ENCODE measurements around the gene DRD4.
"Not testable (repeated sequence)": the region's sequence is repeated elsewhere in the genome, so short reads cannot be mapped to it uniquely, and the experiment has no call there.

DRD4 gene

DNA sequence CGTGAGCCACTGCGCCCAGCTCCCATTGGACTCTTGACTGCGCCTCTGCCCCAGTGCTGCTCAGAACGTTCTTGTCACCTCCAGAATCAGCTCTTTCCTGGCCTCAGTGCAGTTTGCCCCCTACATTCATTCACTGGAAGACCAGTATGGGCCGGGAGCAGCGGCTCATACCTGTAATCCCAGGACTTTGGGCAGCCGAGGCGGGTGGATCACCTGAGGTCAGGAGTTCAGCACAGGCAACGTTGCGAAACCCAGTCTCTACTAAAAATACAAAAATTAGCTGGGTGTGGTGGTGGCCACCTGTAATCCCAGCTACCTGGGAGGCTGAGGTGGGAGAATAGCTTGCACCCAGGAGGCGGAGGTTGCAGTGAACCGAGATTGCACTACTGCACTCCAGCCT, 17.4 kb downstream of the DRD4 start:
- H3K4me1 ChIP-seq (ENCODE audit: insufficient read depth, low read length); H3K27me3 ChIP-seq (ENCODE audit: control insufficient read depth in 1 of 2, insufficient read depth in 2 of 2, low read length in 2 of 2); H3K27ac ChIP-seq (ENCODE audit: low read depth, low read length); H3K4me3 ChIP-seq (ENCODE audit: low read depth in 1 of 2, low read length in 2 of 2); H3K9me3 ChIP-seq (ENCODE audit: low read length); H3K36me3 ChIP-seq (ENCODE audit: insufficient read depth, low read length); H3K9ac ChIP-seq (ENCODE audit: low read length): not testable (repeated sequence)

DNA sequence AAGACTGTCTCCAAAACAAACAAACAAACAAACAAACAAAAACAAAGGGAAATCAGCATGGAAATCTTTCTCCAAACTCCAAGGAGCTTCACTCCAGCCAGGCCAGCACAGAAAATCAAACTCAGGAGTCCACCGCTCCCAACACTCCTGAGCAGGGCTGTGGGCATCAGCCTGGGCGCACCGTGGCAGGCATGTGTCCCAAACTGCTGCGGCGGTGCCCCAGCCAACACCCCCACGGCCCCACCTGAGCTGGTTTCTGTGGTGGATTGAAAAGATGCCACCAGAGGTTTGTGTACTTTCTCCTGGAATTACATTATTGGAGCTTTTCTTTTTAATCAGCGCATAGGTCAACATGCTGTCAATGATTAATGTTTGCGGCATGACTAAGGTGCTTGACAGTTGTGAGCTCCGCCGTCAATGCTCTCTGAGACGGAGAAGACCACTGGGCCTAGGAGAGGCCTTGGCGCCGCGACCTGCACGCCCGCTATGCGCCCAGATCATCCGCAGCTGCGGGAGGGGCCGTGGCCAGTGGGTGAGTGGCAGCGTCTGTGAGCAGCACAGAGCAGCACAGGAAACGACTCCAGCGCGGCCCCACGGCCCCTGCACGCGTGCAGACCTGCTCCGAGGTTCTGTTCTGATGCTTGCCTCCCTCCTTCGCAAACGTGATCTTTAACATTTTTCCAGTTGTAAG, 18.1 kb downstream of the DRD4 start:
- Histone ChIP-seq H3K27me3 (ENCODE audit: control insufficient read depth in 1 of 2, insufficient read depth in 2 of 2, low read length in 2 of 2) (no peaks in the 10 kb centered on the region), H3K9ac (ENCODE audit: low read length) (no peak overlapping the region), H3K4me3 (ENCODE audit: low read depth in 1 of 2, low read length in 2 of 2) (no peak overlapping the region), H3K4me1 (ENCODE audit: insufficient read depth, low read length) (no peaks in the 10 kb centered on the region), H3K9me3 (ENCODE audit: low read length) (no peaks in the 10 kb centered on the region), H3K27ac (ENCODE audit: low read depth, low read length) (no peak overlapping the region), H3K36me3 (ENCODE audit: insufficient read depth, low read length) (no peaks in the 10 kb centered on the region)

- H3K9me3 ChIP-seq (ENCODE audit: low read length): no peaks in the 10 kb centered on the region
- no peaks in the 10 kb centered on the region for H3K27me3 ChIP-seq (ENCODE audit: control insufficient read depth in 1 of 2, insufficient read depth in 2 of 2, low read length in 2 of 2)
- H3K9ac ChIP-seq (ENCODE audit: low read length): no peak overlapping the region
- H3K4me1 ChIP-seq (ENCODE audit: insufficient read depth, low read length): no peaks in the 10 kb centered on the region
- no peak overlapping the region for H3K4me3 ChIP-seq (ENCODE audit: low read depth in 1 of 2, low read length in 2 of 2)
- no peak overlapping the region for H3K27ac ChIP-seq (ENCODE audit: low read depth, low read length)
- no peaks in the 10 kb centered on the region for H3K36me3 ChIP-seq (ENCODE audit: insufficient read depth, low read length)
These were observed 19.4 kb downstream of the DRD4 start for GRCh38 chr11:656426-656825.

DNA sequence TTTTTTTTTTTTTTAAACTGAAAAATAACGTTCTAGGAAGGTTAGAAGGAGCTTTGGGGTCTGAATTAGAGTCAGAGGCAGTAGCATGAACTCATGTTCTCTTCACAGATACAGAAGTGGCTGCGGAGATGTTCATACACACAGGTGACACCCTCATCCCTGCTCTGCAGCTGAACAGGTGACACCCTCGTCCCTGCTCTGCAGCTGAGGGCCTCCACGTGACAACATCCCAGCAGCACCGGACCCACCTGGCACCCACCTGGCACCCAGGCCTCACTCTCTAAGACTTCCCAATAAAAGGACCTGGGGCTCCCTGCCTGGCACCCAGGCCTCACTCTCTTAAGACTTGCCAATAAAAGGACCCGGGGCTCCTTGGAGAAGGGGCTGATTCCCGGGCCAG, 19.8 kb downstream of the DRD4 start:
- Histone ChIP-seq H3K4me3 (ENCODE audit: low read depth in 1 of 2, low read length in 2 of 2) (no peak overlapping the region), H3K27ac (ENCODE audit: low read depth, low read length) (no peak overlapping the region), H3K9me3 (ENCODE audit: low read length) (no peaks in the 10 kb centered on the region), H3K36me3 (ENCODE audit: insufficient read depth, low read length) (no peaks in the 10 kb centered on the region), H3K9ac (ENCODE audit: low read length) (no peak overlapping the region), H3K27me3 (ENCODE audit: control insufficient read depth in 1 of 2, insufficient read depth in 2 of 2, low read length in 2 of 2) (no peaks in the 10 kb centered on the region), H3K4me1 (ENCODE audit: insufficient read depth, low read length) (no peaks in the 10 kb centered on the region)

GRCh38 chr11:657691-658126, 20.6 kb downstream of the DRD4 start:
- Histone ChIP-seq H3K9me3 (ENCODE audit: low read length) (no peaks in the 10 kb centered on the region), H3K9ac (ENCODE audit: low read length) (no peak overlapping the region), H3K4me3 (ENCODE audit: low read depth in 1 of 2, low read length in 2 of 2) (no peak overlapping the region), H3K27ac (ENCODE audit: low read depth, low read length) (no peak overlapping the region), H3K27me3 (ENCODE audit: control insufficient read depth in 1 of 2, insufficient read depth in 2 of 2, low read length in 2 of 2) (no peaks in the 10 kb centered on the region), H3K36me3 (ENCODE audit: insufficient read depth, low read length) (no peaks in the 10 kb centered on the region), H3K4me1 (ENCODE audit: insufficient read depth, low read length) (peaks cover 2% of the 10 kb centered on the region)

DNA sequence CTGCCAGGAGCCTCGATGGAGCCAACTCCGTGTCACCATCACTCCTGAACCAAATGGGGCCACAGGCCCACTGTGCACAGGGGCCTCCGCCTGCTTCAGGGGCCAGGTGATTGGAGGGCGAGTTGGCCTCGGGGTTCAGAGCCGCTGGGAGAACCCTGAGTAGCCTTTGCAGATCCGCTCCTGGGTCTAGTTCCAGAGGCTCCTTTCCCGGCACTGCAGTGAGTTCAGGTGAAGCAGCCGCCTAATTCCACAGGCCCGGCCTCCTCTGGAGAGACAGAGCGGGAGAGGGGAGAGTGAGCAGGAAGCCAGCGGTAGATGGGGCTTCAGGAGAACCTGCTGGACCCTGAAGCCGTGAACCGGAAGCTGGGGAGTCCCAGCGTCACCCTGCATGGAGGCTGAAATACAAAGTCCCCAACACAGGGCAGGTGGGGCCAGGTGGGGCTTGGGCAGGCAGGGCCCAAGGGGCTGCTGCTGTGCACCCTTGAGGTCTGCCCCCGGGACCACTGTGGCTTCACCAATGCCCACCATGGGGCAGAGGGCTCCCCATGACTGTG, 22.5 kb downstream of the DRD4 start:
- no peak overlapping the region for H3K9ac ChIP-seq (ENCODE audit: low read length)
- H3K27ac ChIP-seq (ENCODE audit: low read depth, low read length): no peak overlapping the region
- peaks cover 4% of the 10 kb centered on the region for H3K4me1 ChIP-seq (ENCODE audit: insufficient read depth, low read length)
- no peaks in the 10 kb centered on the region for H3K27me3 ChIP-seq (ENCODE audit: control insufficient read depth in 1 of 2, insufficient read depth in 2 of 2, low read length in 2 of 2)
- H3K9me3 ChIP-seq (ENCODE audit: low read length): no peaks in the 10 kb centered on the region
- H3K4me3 ChIP-seq (ENCODE audit: low read depth in 1 of 2, low read length in 2 of 2): no peak overlapping the region
- H3K36me3 ChIP-seq (ENCODE audit: insufficient read depth, low read length): no peaks in the 10 kb centered on the region

DNA sequence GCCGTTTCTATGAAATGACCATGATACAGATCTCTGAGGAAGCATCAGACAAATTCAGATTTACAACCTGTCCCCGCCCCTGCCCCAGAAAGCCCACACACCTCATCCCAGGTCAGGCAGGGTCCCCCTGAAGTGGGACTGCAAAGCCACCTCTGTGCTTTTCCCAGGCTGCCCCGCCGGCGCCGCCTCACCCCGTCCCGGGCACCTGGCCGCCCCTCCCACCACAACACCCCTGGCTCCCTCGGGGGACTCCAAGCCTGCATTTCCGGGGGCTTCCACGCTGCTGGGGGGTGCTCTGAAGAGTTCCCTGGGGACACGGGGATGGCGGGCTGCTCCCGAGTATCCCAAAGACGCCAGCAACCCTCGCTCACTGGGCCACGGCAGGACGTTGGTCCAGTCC, 23.2 kb downstream of the DRD4 start:
- H3K27ac ChIP-seq (ENCODE audit: low read depth, low read length): no peak overlapping the region

DNA sequence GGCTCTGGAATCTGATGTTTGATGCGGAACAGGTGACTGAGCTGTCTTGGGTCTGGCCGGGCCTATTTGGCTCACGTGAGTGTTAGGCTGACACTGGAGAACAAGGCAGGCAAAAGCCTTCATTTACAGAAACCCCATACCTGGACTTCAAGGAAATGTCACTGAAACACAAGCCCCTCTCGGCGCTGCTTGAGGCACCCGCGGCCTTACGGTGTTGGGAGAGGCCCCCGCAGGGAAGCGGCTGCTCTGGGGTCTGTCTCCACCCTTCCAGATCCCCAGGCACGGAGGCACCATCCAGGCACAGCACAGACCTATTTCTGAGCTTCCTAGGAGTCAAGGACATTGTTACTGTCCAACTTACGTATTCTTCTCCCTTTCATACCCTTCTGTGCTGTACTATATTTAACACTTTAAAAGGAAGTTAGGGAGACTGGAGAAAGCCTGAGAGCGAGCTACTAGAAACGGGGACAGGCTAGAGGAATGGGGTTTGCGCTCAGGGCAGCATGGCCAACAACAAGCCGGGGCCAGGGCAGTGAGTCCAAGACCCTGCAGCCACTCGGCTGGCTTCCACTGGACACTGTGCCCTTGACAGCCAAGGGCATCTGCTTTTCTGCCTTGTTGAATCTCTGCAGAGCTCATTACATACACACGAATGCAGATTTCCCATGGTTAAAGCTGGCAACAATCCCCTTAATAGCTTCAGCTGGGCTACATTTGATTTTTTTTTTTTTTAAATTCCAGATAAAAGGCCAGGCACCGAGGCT, 23.8 kb downstream of the DRD4 start:
- no peak overlapping the region for H3K4me3 ChIP-seq (ENCODE audit: low read depth in 1 of 2, low read length in 2 of 2)
- H3K4me1 ChIP-seq (ENCODE audit: insufficient read depth, low read length): peaks cover 4% of the 10 kb centered on the region
- no peak overlapping the region for H3K27ac ChIP-seq (ENCODE audit: low read depth, low read length)
- no peaks in the 10 kb centered on the region for H3K9me3 ChIP-seq (ENCODE audit: low read length)
- no peak overlapping the region for H3K9ac ChIP-seq (ENCODE audit: low read length)
- H3K36me3 ChIP-seq (ENCODE audit: insufficient read depth, low read length): no peaks in the 10 kb centered on the region
- H3K27me3 ChIP-seq (ENCODE audit: control insufficient read depth in 1 of 2, insufficient read depth in 2 of 2, low read length in 2 of 2): no peaks in the 10 kb centered on the region

More for the DNA sequence above, 23.2 kb downstream of the DRD4 start:
- H3K4me1 ChIP-seq (ENCODE audit: insufficient read depth, low read length): peaks cover 4% of the 10 kb centered on the region
- H3K27me3 ChIP-seq (ENCODE audit: control insufficient read depth in 1 of 2, insufficient read depth in 2 of 2, low read length in 2 of 2): no peaks in the 10 kb centered on the region
- H3K9ac ChIP-seq (ENCODE audit: low read length): no peak overlapping the region
- H3K36me3 ChIP-seq (ENCODE audit: insufficient read depth, low read length): no peaks in the 10 kb centered on the region
- no peak overlapping the region for H3K4me3 ChIP-seq (ENCODE audit: low read depth in 1 of 2, low read length in 2 of 2)
- H3K9me3 ChIP-seq (ENCODE audit: low read length): no peaks in the 10 kb centered on the region

DNA sequence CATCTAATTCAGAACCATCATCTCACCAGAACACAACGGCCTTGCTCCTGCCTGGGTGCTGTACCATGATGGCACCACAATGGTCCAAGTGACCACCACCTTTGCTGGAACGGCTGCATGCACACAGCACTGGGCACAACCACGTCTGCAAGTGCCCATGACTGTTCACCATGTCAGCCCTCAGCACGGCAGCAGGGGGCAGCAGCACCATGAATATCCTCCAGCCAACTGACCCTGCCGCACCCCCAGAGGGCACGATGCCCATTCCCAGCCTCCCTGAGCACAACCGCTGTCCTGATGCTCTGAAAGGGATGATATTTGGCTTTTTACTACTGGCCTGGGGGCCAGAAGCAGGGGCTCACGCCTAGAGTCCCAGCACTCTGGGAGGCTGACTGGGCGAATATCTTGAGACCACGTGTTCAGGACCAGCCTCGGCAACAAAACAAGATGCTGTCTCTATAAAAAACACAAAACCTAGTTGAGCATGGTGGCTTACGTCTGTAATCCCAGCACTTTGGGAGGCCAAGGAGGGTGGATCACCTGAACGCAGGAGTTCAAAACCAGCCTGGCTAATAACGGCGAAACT, 25.7 kb downstream of the DRD4 start:
- no peak overlapping the region for H3K9ac ChIP-seq (ENCODE audit: low read length)
- H3K27ac ChIP-seq (ENCODE audit: low read depth, low read length): no peak overlapping the region
- no peaks in the 10 kb centered on the region for H3K9me3 ChIP-seq (ENCODE audit: low read length)
- H3K4me1 ChIP-seq (ENCODE audit: insufficient read depth, low read length): peaks cover 9% of the 10 kb centered on the region
- H3K36me3 ChIP-seq (ENCODE audit: insufficient read depth, low read length): no peaks in the 10 kb centered on the region
- no peak overlapping the region for H3K4me3 ChIP-seq (ENCODE audit: low read depth in 1 of 2, low read length in 2 of 2)
- H3K27me3 ChIP-seq (ENCODE audit: control insufficient read depth in 1 of 2, insufficient read depth in 2 of 2, low read length in 2 of 2): no peaks in the 10 kb centered on the region

- no peaks in the 10 kb centered on the region for H3K27me3 ChIP-seq (ENCODE audit: control insufficient read depth in 1 of 2, insufficient read depth in 2 of 2, low read length in 2 of 2)
- no peak overlapping the region for H3K27ac ChIP-seq (ENCODE audit: low read depth, low read length)
- H3K9me3 ChIP-seq (ENCODE audit: low read length): no peaks in the 10 kb centered on the region
- peaks cover 9% of the 10 kb centered on the region for H3K4me1 ChIP-seq (ENCODE audit: insufficient read depth, low read length)
- no peak overlapping the region for H3K4me3 ChIP-seq (ENCODE audit: low read depth in 1 of 2, low read length in 2 of 2)
- no peaks in the 10 kb centered on the region for H3K36me3 ChIP-seq (ENCODE audit: insufficient read depth, low read length)
- H3K9ac ChIP-seq (ENCODE audit: low read length): no peak overlapping the region
These were observed 28.1 kb downstream of the DRD4 start for GRCh38 chr11:665062-665703.

DNA sequence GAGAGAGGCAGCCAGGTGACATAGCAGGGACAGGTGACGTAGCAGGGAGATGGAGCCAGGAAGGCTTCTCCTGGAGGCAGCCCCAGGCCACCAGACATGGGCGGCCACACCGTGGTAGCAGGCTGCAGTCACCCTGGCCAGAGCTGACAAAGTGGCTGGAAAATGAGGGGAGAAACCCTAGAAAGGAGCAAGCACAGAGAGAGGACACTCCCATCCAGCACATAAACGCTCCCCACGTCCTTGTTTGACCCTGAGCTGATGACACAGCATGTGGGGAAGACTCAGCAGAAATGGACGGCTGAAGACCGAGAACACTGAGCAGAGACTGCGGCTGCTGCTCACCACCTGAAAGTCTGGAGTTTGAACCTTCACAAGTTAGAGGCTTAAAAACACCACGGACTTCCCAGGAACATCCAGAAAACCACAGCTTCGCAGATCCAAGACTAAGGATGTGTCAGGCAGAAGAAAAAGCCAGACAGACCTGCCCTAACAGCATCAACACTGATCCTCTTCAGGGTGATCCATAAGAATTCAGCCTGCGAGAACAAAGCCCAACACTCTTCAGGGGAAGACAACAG, 28.7 kb downstream of the DRD4 start:
- Histone ChIP-seq H3K27ac (ENCODE audit: low read depth, low read length) (no peak overlapping the region), H3K4me3 (ENCODE audit: low read depth in 1 of 2, low read length in 2 of 2) (no peak overlapping the region), H3K9me3 (ENCODE audit: low read length) (no peaks in the 10 kb centered on the region), H3K36me3 (ENCODE audit: insufficient read depth, low read length) (no peaks in the 10 kb centered on the region), H3K9ac (ENCODE audit: low read length) (no peak overlapping the region), H3K4me1 (ENCODE audit: insufficient read depth, low read length) (peaks cover 9% of the 10 kb centered on the region), H3K27me3 (ENCODE audit: control insufficient read depth in 1 of 2, insufficient read depth in 2 of 2, low read length in 2 of 2) (no peaks in the 10 kb centered on the region)

All from muscle layer of colon (tissue), 2 donors.